AG09309 (cell line): ENCODE measurements around the gene RBFOX2.

Experiments used
- DNase-seq: peaks from one replicate; pipeline ENCODE4 v3.0.0-alpha.2; 2010; ENCODE audit warnings: low read depth
- H3K4me3 ChIP-seq: 2 replicates; pipeline ENCODE4 v1.5.1; 2011; ENCODE audit warnings: mild to moderate bottlenecking, low read depth, low read length, moderate library complexity; ENCODE audit not compliant: control insufficient read depth
- CTCF ChIP-seq: IDR thresholded peaks from 2 replicates; pipeline ENCODE4 v1.5.1; 2011; ENCODE audit warnings: mild to moderate bottlenecking, low read depth, low read length, inconsistent platforms; ENCODE audit not compliant: insufficient read depth, control insufficient read depth; ENCODE audit errors: missing control alignments

RBFOX2 gene

GRCh38 chr22:35972559-35972958 lies 56.1 kb downstream of the RBFOX2 start:
- no peak for DNase-seq
- no peak for TF ChIP-seq CTCF
- H3K4me3 ChIP-seq = no peak overlapping the region

GRCh38 chr22:35971456-35972119 lies 57.0 kb downstream of the RBFOX2 start:
- peak; percentile 92 for DNase-seq
- TF ChIP-seq CTCF = no peak
- H3K4me3 ChIP-seq = no peak overlapping the region

GRCh38 chr22:35970616-35971455 lies 57.8 kb downstream of the RBFOX2 start:
- H3K4me3 ChIP-seq = no peak overlapping the region
- no peak for DNase-seq
- TF ChIP-seq CTCF = no peak

- DNase-seq = no peak
- no peak overlapping the region for H3K4me3 ChIP-seq
- TF ChIP-seq CTCF = no peak
Observed at GRCh38 chr22:35967046-35967397, 61.6 kb downstream of the RBFOX2 start.

- peak; percentile 34 for TF ChIP-seq CTCF
Observed at GRCh38 chr22:35966314-35967045, 62.1 kb downstream of the RBFOX2 start.

GRCh38 chr22:35963237-35963810 lies 65.3 kb downstream of the RBFOX2 start:
- no peak for TF ChIP-seq CTCF
- no peak for DNase-seq
- H3K4me3 ChIP-seq = no peak overlapping the region

More at GRCh38 chr22:35966314-35967045, 62.1 kb downstream of the RBFOX2 start:
- DNase-seq = no peak
- no peak overlapping the region for H3K4me3 ChIP-seq
